CD8-positive, alpha-beta memory T cell (primary cell): ENCODE results near the gene POU2F1. TPM values are rescaled to one million over a fixed set of nuclear protein-coding genes. Genes with fewer than 3 reads are reported as not detected.
"Not testable (repeated sequence)": the region's sequence is repeated elsewhere in the genome, so short reads cannot be mapped to it uniquely, and the experiment has no call there.

Source experiments
- CTCF ChIA-PET: fragments of 350-600 bp; sonication (Branson Sonifier 250); formaldehyde crosslinking; loops from one replicate; lab custom pipeline; 2021; ENCODE audit warnings: antibody characterized with exemption; lab: Charles Lee
- POLR2A ChIA-PET: fragments of 350-600 bp; sonication (Branson Sonifier 250); formaldehyde crosslinking; loops from one replicate; lab custom pipeline; 2021; ENCODE audit warnings: antibody characterized with exemption; lab: Charles Lee
- DNase-seq, 5 donors: peaks; one replicate each; pipeline versions ENCODE4 v3.0.0 to v3.0.0-alpha.2; 2020 to 2022; ENCODE audit warnings: mixed read lengths in 1 of 5
- H3K27ac ChIP-seq: one replicate; pipeline ENCODE4 v1.7.0; 2013; ENCODE audit warnings: low read depth, mild to moderate bottlenecking, low read length, moderate library complexity
- H3K27me3 ChIP-seq: 2 replicates; pipeline ENCODE4 v1.7.0; 2013; ENCODE audit warnings: low read length, mild to moderate bottlenecking; ENCODE audit not compliant: insufficient read depth, poor library complexity, severe bottlenecking
- H3K36me3 ChIP-seq: 2 replicates; pipeline ENCODE4 v1.7.0; 2013; ENCODE audit warnings: mild to moderate bottlenecking, low read length, moderate library complexity; ENCODE audit not compliant: insufficient read depth
- H3K4me1 ChIP-seq: 2 replicates; pipeline ENCODE4 v1.7.0; 2013; ENCODE audit warnings: mild to moderate bottlenecking, low read length, moderate library complexity; ENCODE audit not compliant: insufficient read depth
- H3K4me3 ChIP-seq: 2 replicates; pipeline ENCODE4 v1.7.0; 2013; ENCODE audit warnings: mild to moderate bottlenecking, low read length
- H3K9me3 ChIP-seq: 2 replicates; pipeline ENCODE4 v1.7.0; 2013; ENCODE audit warnings: mild to moderate bottlenecking, low read length
- H3K27ac Mint-ChIP-seq, 8 donors: one replicate each; pipeline ENCODE4 v1.8.0; 2020 to 2021; ENCODE audit warnings: mixed read lengths in 8 of 8, mild to moderate bottlenecking in 6 of 8, inconsistent platforms in 3 of 8, moderate library complexity in 3 of 8
- H3K27me3 Mint-ChIP-seq, 2 donors: one replicate each; pipeline ENCODE4 v1.8.0; 2020 to 2021; ENCODE audit warnings: mixed read lengths in 2 of 2, mild to moderate bottlenecking in 1 of 2, moderate library complexity in 1 of 2
- H3K36me3 Mint-ChIP-seq, 3 donors: one replicate each; pipeline ENCODE4 v1.8.0; 2020 to 2021; ENCODE audit warnings: mixed read lengths in 3 of 3, inconsistent platforms in 1 of 3, mild to moderate bottlenecking in 1 of 3
- H3K4me1 Mint-ChIP-seq, 3 donors: one replicate each; pipeline ENCODE4 v1.8.0; 2020 to 2021; ENCODE audit warnings: mixed read lengths in 3 of 3, inconsistent platforms in 1 of 3, mild to moderate bottlenecking in 1 of 3
- H3K4me3 Mint-ChIP-seq, 7 donors: one replicate each; pipeline ENCODE4 v1.8.0; 2020 to 2021; ENCODE audit warnings: mixed read lengths in 7 of 7, mild to moderate bottlenecking in 6 of 7, moderate library complexity in 4 of 7, inconsistent platforms in 2 of 7
- H3K9me3 Mint-ChIP-seq, 5 donors: one replicate each; pipeline ENCODE4 v1.8.0; 2020 to 2022; ENCODE audit warnings: mixed read lengths in 5 of 5, mild to moderate bottlenecking in 3 of 5, moderate library complexity in 2 of 5, inconsistent platforms in 1 of 5
- polyA plus RNA-seq: library from polyadenylated mRNA; unstranded; fragments of 300-500 nt; fragmentation: Illumina TruSeq; gene quantifications from one replicate; pipeline ENCODE4 v1.2.3, GENCODE V29; 2021
- total RNA-seq, 2 experiments: library from RNA; stranded (reverse); gene quantifications; one replicate each; pipeline ENCODE4 v1.2.3, GENCODE V29; 2021

Gene POU2F1
- total and polyA plus RNA-seq, 3 experiments from 2014 or later, result 11.8 to 13.5 (median 12.3) TPM

DNA sequence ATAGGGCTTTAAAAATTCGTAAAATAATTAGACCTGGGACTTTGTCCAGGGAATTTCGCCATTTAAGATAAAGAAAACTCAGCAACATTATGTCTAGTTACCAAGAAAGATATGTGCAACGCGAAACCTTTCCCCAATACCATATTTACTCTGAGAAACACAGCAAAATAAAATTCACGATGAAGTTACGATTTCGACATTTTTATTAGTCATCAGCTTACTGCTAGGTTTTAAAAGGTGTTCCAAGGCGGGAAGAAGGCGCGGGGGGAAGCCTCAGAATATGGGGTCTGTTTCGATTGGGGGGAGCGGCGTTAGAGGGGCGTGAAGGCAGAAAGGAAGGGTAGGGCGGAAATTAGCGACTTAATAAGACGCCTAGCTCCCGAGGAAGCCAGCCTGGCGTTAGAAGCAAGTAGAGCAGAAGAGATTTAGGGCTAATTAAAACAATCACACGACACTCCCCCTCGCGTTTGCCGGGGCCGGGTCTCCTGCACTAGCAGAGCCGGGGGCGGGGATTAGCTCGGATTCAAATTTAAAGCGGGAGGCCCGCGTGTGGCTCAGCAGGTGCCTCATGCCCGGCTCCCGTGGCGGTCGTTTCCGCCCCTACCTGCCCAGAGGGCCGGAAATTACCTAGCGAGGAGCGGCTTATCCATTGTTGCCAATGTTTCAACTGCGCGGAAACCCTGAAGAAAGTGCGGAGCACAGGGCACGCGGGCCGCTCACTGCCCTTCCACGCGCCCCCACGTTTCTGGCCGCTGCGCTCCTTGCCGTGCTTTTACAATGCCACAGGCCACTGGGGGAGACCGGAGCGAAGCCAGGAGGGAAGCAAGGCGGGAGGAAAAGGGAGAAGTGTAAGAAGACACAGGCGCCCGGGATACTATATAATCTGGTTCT, 795 bp upstream of the POU2F1 start:
- H3K27me3 Mint-ChIP-seq, result peaks cover 0 to 5% of the 10 kb centered on the region in 2 donors
- peak overlapping the region; percentile 100 for H3K4me3 ChIP-seq
- H3K9me3 ChIP-seq, result no peaks in the 10 kb centered on the region
- H3K4me3 Mint-ChIP-seq, result peak overlapping the region; percentile 91 to 98 (median 92)
- peak; percentile 87 to 94 (median 88) for DNase-seq
- H3K4me1 ChIP-seq, result peaks cover 28% of the 10 kb centered on the region
- peak overlapping the region; percentile 72 to 97 (median 92) for H3K27ac Mint-ChIP-seq
- H3K36me3 ChIP-seq, result no peaks in the 10 kb centered on the region
- POLR2A ChIA-PET, result interaction anchor here (0.6 to 1.7 kb wide), 14 partner anchors 13 to 716 kb away, joined by 3 to 15 read pairs (median 4); partner anchors contain the start of genes CD247, CREG1, DCAF6 and MPC2
- H3K4me1 Mint-ChIP-seq, result peaks cover 23 to 41% (median 36%) of the 10 kb centered on the region in 3 donors
- H3K36me3 Mint-ChIP-seq, result peaks cover 0 to 14% (median 0%) of the 10 kb centered on the region in 3 donors
- H3K27ac ChIP-seq, result peak overlapping the region; percentile 87
- CTCF ChIA-PET, result interaction anchor here (0.6 to 3.6 kb wide), 39 partner anchors 9 to 417 kb away, joined by 3 to 20 read pairs (median 4); partner anchors contain the start of genes CD247, CREG1, GPA33 and STYXL2
- no peaks in the 10 kb centered on the region for H3K9me3 Mint-ChIP-seq
- no peaks in the 10 kb centered on the region for H3K27me3 ChIP-seq

- POLR2A ChIA-PET, result interaction anchor here (0.6 to 1.5 kb wide), 4 partner anchors 62 to 715 kb away, joined by 3 to 8 read pairs (median 5); partner anchors contain the start of genes CD247, DCAF6 and MPC2
- H3K4me1 Mint-ChIP-seq, result peaks cover 29 to 54% (median 49%) of the 10 kb centered on the region in 3 donors
Observed at GRCh38 chr1:167221126-167221737, 546 bp downstream of the POU2F1 start.

DNA sequence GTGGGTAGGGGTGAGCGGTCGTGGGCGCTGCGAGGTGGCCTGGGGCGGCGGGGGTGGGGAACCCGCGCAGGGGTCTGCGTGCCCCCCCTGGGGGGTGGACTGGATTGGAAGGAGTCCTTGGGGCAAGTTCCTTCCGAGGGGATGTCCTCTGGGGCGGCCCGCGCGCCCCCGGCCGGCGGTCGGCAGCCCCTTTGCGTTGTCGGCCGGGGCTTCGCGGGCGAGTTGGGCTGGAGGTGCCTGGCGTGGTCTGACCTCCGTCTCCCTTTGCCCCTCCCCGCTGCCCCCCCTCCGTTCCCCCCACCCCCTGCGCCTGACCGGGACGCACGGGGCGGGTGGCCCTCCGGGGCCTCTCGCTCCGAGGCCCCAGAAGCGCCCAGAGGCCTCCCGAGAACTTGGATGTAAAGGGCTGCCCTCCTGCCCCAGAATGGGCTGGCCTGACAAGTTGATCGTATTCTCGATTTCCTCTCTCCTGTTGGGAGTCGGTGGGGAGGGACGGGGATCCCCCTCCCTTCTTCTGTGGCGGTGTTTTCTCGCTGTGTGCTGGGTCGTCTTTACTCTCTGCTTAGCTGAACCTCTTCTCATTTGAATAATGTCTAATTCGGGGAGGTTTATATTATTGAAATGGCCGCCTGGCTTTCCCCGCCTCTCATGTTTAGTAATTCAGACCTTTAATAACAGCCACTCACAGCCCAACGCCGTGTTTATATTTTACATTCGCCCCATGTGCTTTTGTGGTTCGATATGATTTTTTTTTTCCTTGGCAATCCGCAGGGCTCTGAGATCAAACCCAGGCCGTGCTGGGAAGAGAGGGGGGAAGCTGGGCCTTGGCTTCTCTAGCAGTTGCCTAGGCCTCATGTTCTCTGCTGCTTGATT, 1.3 kb downstream of the POU2F1 start:
- H3K9me3 ChIP-seq, result no peaks in the 10 kb centered on the region
- H3K9me3 Mint-ChIP-seq, result no peaks in the 10 kb centered on the region
- peak; percentile 56 to 82 (median 69) for DNase-seq
- ChIA-PET POLR2A (interaction anchor here (0.6 to 1.7 kb wide), 5 partner anchors 11 to 428 kb away, joined by 3 to 9 read pairs (median 4); partner anchors contain the start of gene CD247), CTCF (interaction anchor here (1.7 to 3.6 kb wide), 3 partner anchors 11 to 296 kb away, joined by 6 to 20 read pairs (median 6); partner anchors contain the start of gene CD247)
- peaks cover 28% of the 10 kb centered on the region for H3K4me1 ChIP-seq
- peak overlapping the region; percentile 88 for H3K27ac ChIP-seq
- H3K4me3 ChIP-seq, result peak overlapping the region; percentile 63
- H3K4me1 Mint-ChIP-seq, result peaks cover 31 to 59% (median 54%) of the 10 kb centered on the region in 3 donors
- no peaks in the 10 kb centered on the region for H3K36me3 ChIP-seq
- no peaks in the 10 kb centered on the region for H3K27me3 ChIP-seq
- H3K27ac Mint-ChIP-seq, result peak overlapping the region; percentile 92 to 100 (median 98)
- peaks cover 0 to 14% (median 3%) of the 10 kb centered on the region in 3 donors for H3K36me3 Mint-ChIP-seq
- peak overlapping the region; percentile 84 to 98 (median 96) for H3K4me3 Mint-ChIP-seq
- peaks cover 0 to 5% of the 10 kb centered on the region in 2 donors for H3K27me3 Mint-ChIP-seq

More at GRCh38 chr1:167221126-167221737, 546 bp downstream of the POU2F1 start:
- H3K4me3 ChIP-seq, result peak overlapping the region; percentile 63
- H3K4me3 Mint-ChIP-seq, result peak overlapping the region; percentile 91 to 98 (median 92)
- DNase-seq, result peak in 2 of 5 donors; percentile 18 to 33
- peaks cover 0 to 14% (median 3%) of the 10 kb centered on the region in 3 donors for H3K36me3 Mint-ChIP-seq
- H3K9me3 ChIP-seq, result no peaks in the 10 kb centered on the region
- CTCF ChIA-PET, result interaction anchor here (0.9 to 3.6 kb wide), 9 partner anchors 10 to 297 kb away, joined by 4 to 20 read pairs (median 6); partner anchors contain the start of genes CD247 and GPA33
- H3K9me3 Mint-ChIP-seq, result no peaks in the 10 kb centered on the region
- no peaks in the 10 kb centered on the region for H3K27me3 ChIP-seq
- no peaks in the 10 kb centered on the region for H3K36me3 ChIP-seq
- H3K27ac Mint-ChIP-seq, result peak overlapping the region; percentile 58 to 95 (median 88)
- peak overlapping the region; percentile 88 for H3K27ac ChIP-seq
- peaks cover 0 to 5% of the 10 kb centered on the region in 2 donors for H3K27me3 Mint-ChIP-seq
- H3K4me1 ChIP-seq, result peaks cover 28% of the 10 kb centered on the region

DNA sequence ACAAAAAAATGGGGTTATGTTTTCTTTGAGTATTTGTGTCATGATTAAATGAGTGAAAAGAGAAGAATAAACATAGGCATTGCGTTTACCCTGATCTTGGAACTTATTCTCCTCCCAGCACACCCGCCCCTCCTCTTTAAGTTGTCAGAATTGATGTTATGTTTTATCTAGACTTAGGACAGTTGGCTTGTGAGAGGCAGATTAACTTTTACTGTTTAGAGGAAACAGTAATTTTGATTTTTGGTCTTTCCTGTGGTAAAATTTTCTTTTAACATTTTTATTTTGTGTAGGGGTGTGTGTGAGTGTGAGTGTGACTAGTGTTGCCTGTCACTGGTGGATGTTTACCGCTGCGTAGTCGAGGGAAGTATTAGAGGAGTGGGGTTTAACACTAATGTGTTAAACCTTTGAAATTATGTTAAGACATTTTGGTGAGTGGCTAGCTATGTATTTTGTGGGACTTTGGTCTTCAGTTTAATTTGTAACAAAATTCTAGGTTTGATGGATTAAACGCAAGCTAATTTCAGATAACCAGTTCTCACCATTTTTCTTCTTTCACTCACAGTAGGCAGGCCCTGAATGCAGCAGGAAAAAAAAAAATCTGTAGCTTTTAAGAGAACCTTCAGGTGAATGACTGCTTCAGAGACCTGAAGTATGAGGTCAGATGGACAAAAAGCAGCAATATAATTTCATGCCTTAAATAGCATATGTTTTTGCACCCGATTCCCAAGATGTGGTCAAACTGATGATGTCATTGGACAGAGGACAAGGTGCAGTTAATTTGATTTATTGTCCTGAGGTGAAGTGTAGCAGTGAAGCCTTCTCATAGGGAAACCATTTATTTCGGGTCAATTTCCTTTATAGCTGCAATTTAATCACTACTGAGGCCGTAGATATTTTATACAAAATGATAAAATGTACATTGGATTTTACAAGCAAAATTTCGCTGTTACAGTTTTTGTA, 2.7 kb downstream of the POU2F1 start:
- peak overlapping the region; percentile 92 to 100 (median 98) for H3K27ac Mint-ChIP-seq
- ChIA-PET POLR2A (interaction anchor here (0.6 to 1.7 kb wide), 4 partner anchors 10 to 295 kb away, joined by 3 to 9 read pairs (median 4); partner anchors contain the start of gene CD247), CTCF (interaction anchor here (1.7 kb wide), 1 partner anchor 44 kb away, joined by 6 read pairs; no protein-coding TSS in a partner anchor)
- H3K4me1 Mint-ChIP-seq, result peaks cover 34 to 73% (median 64%) of the 10 kb centered on the region in 3 donors
- Histone ChIP-seq H3K4me3 (no peak overlapping the region), H3K27me3 (no peaks in the 10 kb centered on the region), H3K9me3 (no peaks in the 10 kb centered on the region), H3K27ac (peak overlapping the region; percentile 88), H3K4me1 (peaks cover 28% of the 10 kb centered on the region), H3K36me3 (no peaks in the 10 kb centered on the region)
- no peak for DNase-seq
- H3K36me3 Mint-ChIP-seq, result peaks cover 0 to 14% (median 3%) of the 10 kb centered on the region in 3 donors
- peak overlapping the region in 6 of 7 donors; percentile 84 to 98 (median 96) for H3K4me3 Mint-ChIP-seq
- peaks cover 0 to 5% of the 10 kb centered on the region in 2 donors for H3K27me3 Mint-ChIP-seq
- H3K9me3 Mint-ChIP-seq, result no peaks in the 10 kb centered on the region

DNA sequence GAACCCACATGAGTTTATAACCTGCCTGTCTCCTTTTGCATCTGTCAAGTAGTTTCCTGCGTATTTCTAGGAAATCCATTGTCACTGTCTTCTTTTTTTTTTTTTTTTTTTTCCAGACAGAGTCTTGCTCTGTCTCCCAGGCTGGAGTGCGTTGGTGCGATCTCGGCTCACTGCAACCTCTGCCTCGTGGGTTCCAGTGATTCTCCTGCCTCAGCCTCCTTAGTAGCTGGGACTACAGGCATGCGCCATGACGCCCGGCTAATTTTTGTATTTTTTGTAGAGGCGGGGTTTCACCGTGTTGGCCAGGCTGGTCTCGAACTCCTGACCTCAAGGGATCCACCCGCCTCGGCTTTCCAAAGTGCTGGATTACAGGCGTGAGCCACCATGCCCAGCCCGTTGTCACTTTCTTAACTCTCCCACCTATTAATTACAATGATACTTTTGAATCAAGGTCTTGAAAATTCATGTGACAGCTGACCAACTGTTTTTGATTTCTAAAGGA, 4.1 kb downstream of the POU2F1 start:
- H3K4me3 Mint-ChIP-seq, result not testable (repeated sequence)

GRCh38 chr1:167225920-167226319, 5.2 kb downstream of the POU2F1 start:
- Mint-ChIP-seq H3K9me3 (no peaks in the 10 kb centered on the region), H3K27me3 (no peaks in the 10 kb centered on the region), H3K4me3 (no peak overlapping the region), H3K27ac (peak overlapping the region in 1 of 8 donors; percentile 34), H3K36me3 (peaks cover 0 to 3% (median 3%) of the 10 kb centered on the region in 3 donors), H3K4me1 (peaks cover 36 to 74% (median 73%) of the 10 kb centered on the region in 3 donors)
- ChIA-PET POLR2A (no interaction called here), CTCF (interaction anchor here (1.0 to 1.1 kb wide), 2 partner anchors 39 to 302 kb away, joined by 3 read pairs; no protein-coding TSS in a partner anchor)
- Histone ChIP-seq H3K27me3 (no peaks in the 10 kb centered on the region), H3K36me3 (no peaks in the 10 kb centered on the region), H3K4me3 (no peak overlapping the region), H3K27ac (no peak overlapping the region), H3K4me1 (peaks cover 31% of the 10 kb centered on the region), H3K9me3 (no peaks in the 10 kb centered on the region)
- no peak for DNase-seq

More for the DNA sequence above, 4.1 kb downstream of the POU2F1 start:
- CTCF ChIA-PET, DNase-seq, H3K9me3 ChIP-seq, H3K27me3 ChIP-seq, H3K27me3 Mint-ChIP-seq, H3K4me3 ChIP-seq, H3K9me3 Mint-ChIP-seq, H3K36me3 ChIP-seq, POLR2A ChIA-PET: not testable (repeated sequence)
- H3K36me3 Mint-ChIP-seq, result peaks cover 0 to 12% (median 3%) of the 10 kb centered on the region in 3 donors
- peak overlapping the region in 2 of 8 donors; percentile 81 to 89 for H3K27ac Mint-ChIP-seq
- peaks cover 36 to 74% (median 68%) of the 10 kb centered on the region in 3 donors for H3K4me1 Mint-ChIP-seq
- Histone ChIP-seq H3K27ac (peak overlapping the region; percentile 42), H3K4me1 (peaks cover 27% of the 10 kb centered on the region)
